Measurements from ENCODE around the gene DGKG. TPM values are rescaled to one million over a fixed set of nuclear protein-coding genes. Genes with fewer than 3 reads are reported as not detected.

Gene DGKG
- total and polyA plus RNA-seq, 9 of the 15 experiments (the other 6 are each of a cell fraction or from before 2014, with no cell fraction given), result 0.01 to 0.36 (median 0.15) TPM

DNA sequence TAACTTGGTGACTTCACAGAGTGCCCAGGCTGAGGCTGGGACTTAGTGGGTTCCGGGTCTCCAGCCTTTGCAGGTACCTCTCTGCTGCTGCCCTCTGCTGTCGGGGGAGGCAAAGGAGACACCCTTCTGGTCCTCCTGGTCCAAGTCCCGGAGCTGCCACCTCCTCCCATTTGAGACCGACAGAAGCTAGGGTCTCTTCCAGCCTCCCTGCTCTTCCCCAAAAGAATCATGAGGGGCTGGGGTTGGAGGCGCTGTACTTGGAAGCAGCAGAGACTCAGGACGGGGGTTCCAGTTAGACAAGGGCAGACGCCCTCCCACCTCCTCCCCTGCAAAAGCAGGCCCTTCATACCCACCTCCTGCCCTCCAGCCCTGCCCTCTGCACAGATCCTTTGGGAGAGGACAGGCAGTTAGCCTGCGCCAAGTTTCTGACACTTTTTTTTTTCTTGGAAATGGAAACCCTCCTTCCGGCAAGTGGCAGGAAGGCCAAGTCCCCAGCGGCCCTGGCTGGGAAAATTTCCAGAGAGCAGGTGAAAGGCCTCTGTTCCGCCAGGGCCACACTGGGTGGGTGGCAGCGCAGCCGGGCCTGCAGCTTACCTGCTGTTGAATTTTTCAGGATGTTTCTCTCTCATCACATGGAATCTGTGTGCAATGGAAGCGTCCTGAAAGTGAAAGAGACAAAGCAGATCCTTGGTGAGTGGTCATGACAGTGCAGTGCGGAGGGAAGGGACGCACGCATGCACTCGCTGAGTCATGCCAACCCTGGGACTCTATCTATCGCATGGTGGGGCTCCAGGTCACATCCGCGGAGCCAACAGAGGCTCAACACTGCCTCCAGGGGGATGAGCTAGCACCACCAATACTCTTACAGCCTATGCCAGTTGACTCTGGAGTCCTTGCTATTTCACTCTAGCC, 119.9 kb downstream of the DGKG start (continued):
- TF ChIP-seq ILK (tag; IDR thresholded peaks at IDR 0.05; ENCODE audit: borderline replicate concordance, low read depth) (no peak), MAFK (IDR thresholded peaks at IDR 0.05; ENCODE audit: low read length) (peak; percentile 91), ZNF764 (CRISPR knock-in tag; IDR thresholded peaks at IDR 0.05; ENCODE audit: low read depth) (no peak), ZNF184 (CRISPR knock-in tag; IDR thresholded peaks at IDR 0.05) (no peak), TAF7 (tag; IDR thresholded peaks at IDR 0.05) (no peak), SMARCA4 (IDR thresholded peaks at IDR 0.05) (0 out of 2 replicates have a peak, but pooled peaks have one; percentile 33), SMARCB1 (IDR thresholded peaks at IDR 0.05; ENCODE audit: insufficient read length, low read depth) (no peak), CHD1 (IDR thresholded peaks at IDR 0.05; ENCODE audit: low read length) (no peak), MYBL2 (IDR thresholded peaks at IDR 0.05; ENCODE audit: low read depth) (no peak), MYBL2 (CRISPR knock-in tag; IDR thresholded peaks at IDR 0.05; ENCODE audit: borderline replicate concordance) (no peak), MIER1 (IDR thresholded peaks at IDR 0.05; ENCODE audit: low read depth) (no peak), DDX20 (tag; IDR thresholded peaks at IDR 0.05; ENCODE audit: low read depth) (no peak), RFX7 (CRISPR knock-in tag; IDR thresholded peaks at IDR 0.05) (no peak), ILF3 (IDR thresholded peaks at IDR 0.05; ENCODE audit: borderline replicate concordance) (no peak), ASH1L (IDR thresholded peaks at IDR 0.05; ENCODE audit: borderline replicate concordance, low read depth, partially characterized antibody) (no peak), ADNP (tag; IDR thresholded peaks at IDR 0.05) (no peak), NCOA1 (IDR thresholded peaks at IDR 0.05; ENCODE audit: low read depth) (no peak), NR2C1 (IDR thresholded peaks at IDR 0.05) (no peak), NR2C1 (tag; IDR thresholded peaks at IDR 0.05) (no peak), RREB1 (CRISPR knock-in tag; IDR thresholded peaks at IDR 0.05) (no peak), CREBBP (IDR thresholded peaks at IDR 0.05; ENCODE audit: low read depth, low read length) (no peak), NCOA4 (IDR thresholded peaks at IDR 0.05; ENCODE audit: partially characterized antibody) (no peak)
- TF ChIP-seq, protein P1, sequence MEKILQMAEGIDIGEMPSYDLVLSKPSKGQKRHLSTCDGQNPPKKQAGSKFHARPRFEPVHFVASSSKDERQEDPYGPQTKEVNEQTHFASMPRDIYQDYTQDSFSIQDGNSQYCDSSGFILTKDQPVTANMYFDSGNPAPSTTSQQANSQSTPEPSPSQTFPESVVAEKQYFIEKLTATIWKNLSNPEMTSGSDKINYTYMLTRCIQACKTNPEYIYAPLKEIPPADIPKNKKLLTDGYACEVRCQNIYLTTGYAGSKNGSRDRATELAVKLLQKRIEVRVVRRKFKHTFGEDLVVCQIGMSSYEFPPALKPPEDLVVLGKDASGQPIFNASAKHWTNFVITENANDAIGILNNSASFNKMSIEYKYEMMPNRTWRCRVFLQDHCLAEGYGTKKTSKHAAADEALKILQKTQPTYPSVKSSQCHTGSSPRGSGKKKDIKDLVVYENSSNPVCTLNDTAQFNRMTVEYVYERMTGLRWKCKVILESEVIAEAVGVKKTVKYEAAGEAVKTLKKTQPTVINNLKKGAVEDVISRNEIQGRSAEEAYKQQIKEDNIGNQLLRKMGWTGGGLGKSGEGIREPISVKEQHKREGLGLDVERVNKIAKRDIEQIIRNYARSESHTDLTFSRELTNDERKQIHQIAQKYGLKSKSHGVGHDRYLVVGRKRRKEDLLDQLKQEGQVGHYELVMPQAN (IDR thresholded peaks at IDR 0.05; ENCODE audit: borderline replicate concordance), result no peak
